HepG2 (cell line): ENCODE data around the gene UNC5CL.

Source experiments
- GFI1 ChIP-seq: sonication (generic); formaldehyde crosslinking; IDR thresholded peaks from 2 replicates; pipeline ENCODE4 v1.5.0; 2020; ENCODE audit warnings: missing genetic modification reagents, mild to moderate bottlenecking, borderline replicate concordance
- JUNB ChIP-seq: sonication (generic); formaldehyde crosslinking; IDR thresholded peaks from 2 replicates; pipeline ENCODE4 v1.8.0; 2022; ENCODE audit warnings: missing genetic modification reagents, mild to moderate bottlenecking, borderline replicate concordance
- MTA1 ChIP-seq: sonication (generic); formaldehyde crosslinking; IDR thresholded peaks from 2 replicates; pipeline ENCODE4 v1.4.0; 2020; ENCODE audit warnings: missing genetic modification reagents, mild to moderate bottlenecking, borderline replicate concordance
- NR2F6 ChIP-seq, 2 experiments: IDR thresholded peaks; 2 replicates each; pipeline ENCODE4 v1.6.1; 2016; ENCODE audit warnings: antibody characterized with exemption in 1 of 2, mild to moderate bottlenecking in 1 of 2
- PHF20 ChIP-seq: sonication (generic); formaldehyde crosslinking; IDR thresholded peaks from 2 replicates; pipeline ENCODE4 v1.5.0; 2020; ENCODE audit warnings: mild to moderate bottlenecking, missing genetic modification reagents
- POLR2A ChIP-seq, 2 experiments: IDR thresholded peaks; 2 replicates each; pipeline ENCODE4 v1.6.1; 2011; ENCODE audit warnings: low read depth in 2 of 2, low read length in 2 of 2, mild to moderate bottlenecking in 1 of 2, moderate library complexity in 1 of 2; ENCODE audit not compliant: insufficient read depth in 1 of 2
- POLR2AphosphoS5 ChIP-seq: IDR thresholded peaks from 2 replicates; pipeline ENCODE4 v1.6.1; 2012; ENCODE audit warnings: low read depth, low read length
- RELA ChIP-seq: sonication (generic); formaldehyde crosslinking; IDR thresholded peaks from 2 replicates; pipeline ENCODE4 v1.4.0; 2020; ENCODE audit warnings: missing genetic modification reagents
- ZNF766 ChIP-seq: sonication (generic); formaldehyde crosslinking; IDR thresholded peaks from 2 replicates; pipeline ENCODE4 v1.5.0; 2020; ENCODE audit warnings: missing genetic modification reagents, borderline replicate concordance

- TF ChIP-seq GFI1 (CRISPR knock-in tag) (no peak), POLR2AphosphoS5 (no peak), PHF20 (CRISPR knock-in tag) (no peak), JUNB (CRISPR knock-in tag) (no peak), RELA (CRISPR knock-in tag) (no peak), NR2F6 (IDR thresholded peaks at IDR 0.05) (peak; percentile 25; the same call in 1 of the 2 replicates), NR2F6 (CRISPR knock-in tag; IDR thresholded peaks at IDR 0.05) (peak; percentile 52), MTA1 (no peak), ZNF766 (CRISPR knock-in tag) (no peak), POLR2A (IDR thresholded peaks at IDR 0.05; ENCODE audit: insufficient read depth in 1 of 2, low read depth in 2 of 2, low read length in 2 of 2) (no peak)
Observed at GRCh38 chr6:41063884-41064285, 24.9 kb upstream of the UNC5CL start.
